ENCODE measurements around the gene WDR13.

DNA sequence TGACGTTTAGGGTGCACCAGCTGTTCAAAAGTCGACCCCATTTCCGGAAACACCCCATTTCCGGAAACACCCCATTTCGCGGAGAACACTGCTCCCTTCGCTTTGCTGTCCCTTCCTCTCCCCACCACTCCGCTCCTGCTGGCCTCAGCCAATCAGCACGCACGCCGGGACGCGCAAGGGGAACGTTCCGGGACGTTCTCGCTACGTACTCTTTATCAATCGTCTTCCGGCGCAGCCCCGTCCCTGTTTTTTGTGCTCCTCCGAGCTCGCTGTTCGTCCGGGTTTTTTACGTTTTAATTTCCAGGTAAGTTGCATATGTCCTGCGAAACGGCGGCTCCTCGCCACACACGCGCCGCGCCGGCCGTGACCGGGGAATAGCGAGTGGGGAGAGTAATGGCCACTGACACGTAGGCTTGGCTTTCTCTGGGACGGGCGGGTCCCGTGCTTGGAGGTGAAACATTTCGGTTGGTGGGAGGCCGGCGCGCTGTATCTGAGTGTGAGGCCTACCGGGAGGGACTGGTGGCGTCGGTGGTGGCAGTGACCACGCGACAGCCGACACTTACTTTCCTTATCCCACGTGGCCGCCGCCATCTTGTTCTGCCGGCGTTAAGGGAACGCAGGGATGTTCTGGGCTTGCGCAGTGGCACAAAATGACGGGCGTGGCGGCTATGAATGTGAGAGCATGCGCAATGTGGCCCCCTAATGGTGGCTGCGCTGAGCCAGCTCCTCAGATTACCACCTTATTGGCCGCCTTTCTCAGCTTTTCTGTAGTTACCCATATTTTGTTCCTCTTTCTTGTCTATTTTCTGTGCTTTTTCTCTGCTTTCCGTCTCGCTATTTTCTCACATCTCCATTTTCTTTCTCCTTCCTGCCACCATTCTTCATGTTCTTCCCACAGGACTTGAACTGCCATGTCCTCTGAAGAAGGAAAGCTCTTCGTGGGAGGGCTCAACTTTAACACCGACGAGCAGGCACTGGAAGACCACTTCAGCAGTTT is 22.7 kb upstream of the WDR13 start, which contains the start of gene RBM3:
- TF ChIP-seq, protein P1, sequence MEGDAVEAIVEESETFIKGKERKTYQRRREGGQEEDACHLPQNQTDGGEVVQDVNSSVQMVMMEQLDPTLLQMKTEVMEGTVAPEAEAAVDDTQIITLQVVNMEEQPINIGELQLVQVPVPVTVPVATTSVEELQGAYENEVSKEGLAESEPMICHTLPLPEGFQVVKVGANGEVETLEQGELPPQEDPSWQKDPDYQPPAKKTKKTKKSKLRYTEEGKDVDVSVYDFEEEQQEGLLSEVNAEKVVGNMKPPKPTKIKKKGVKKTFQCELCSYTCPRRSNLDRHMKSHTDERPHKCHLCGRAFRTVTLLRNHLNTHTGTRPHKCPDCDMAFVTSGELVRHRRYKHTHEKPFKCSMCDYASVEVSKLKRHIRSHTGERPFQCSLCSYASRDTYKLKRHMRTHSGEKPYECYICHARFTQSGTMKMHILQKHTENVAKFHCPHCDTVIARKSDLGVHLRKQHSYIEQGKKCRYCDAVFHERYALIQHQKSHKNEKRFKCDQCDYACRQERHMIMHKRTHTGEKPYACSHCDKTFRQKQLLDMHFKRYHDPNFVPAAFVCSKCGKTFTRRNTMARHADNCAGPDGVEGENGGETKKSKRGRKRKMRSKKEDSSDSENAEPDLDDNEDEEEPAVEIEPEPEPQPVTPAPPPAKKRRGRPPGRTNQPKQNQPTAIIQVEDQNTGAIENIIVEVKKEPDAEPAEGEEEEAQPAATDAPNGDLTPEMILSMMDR (IDR thresholded peaks at IDR 0.05), result no peak; the same call in 1 of the 2 replicates
- TF ChIP-seq REST (IDR thresholded peaks at IDR 0.05; ENCODE audit: insufficient read depth in 1 of 2, low read depth in 2 of 2, low read length in 1 of 2) (no peak), POLR2AphosphoS5 (IDR thresholded peaks at IDR 0.05; ENCODE audit: low read depth, low read length) (peak; percentile 98)
